HG03025 (cell line): ENCODE measurements around the gene LRRC59.
"Not testable (repeated sequence)": the region's sequence is repeated elsewhere in the genome, so short reads cannot be mapped to it uniquely, and the experiment has no call there.

Experiments used
- ATAC-seq: cut with Tn5 transposase; IDR thresholded peaks from one replicate; pipeline ENCODE4 v1.9.1; 2021; ENCODE audit warnings: mild to moderate bottlenecking, moderate library complexity; ENCODE audit not compliant: unreplicated experiment, low FRiP score

LRRC59 gene

GRCh38 chr17:50424996-50425681, 27.8 kb upstream of the LRRC59 start:
- ATAC-seq, result no peak

- no peak for ATAC-seq
These were observed 27.1 kb upstream of the LRRC59 start for GRCh38 chr17:50424246-50424995.

GRCh38 chr17:50423553-50424159, 26.3 kb upstream of the LRRC59 start:
- no peak for ATAC-seq

GRCh38 chr17:50422738-50423137, 25.4 kb upstream of the LRRC59 start:
- ATAC-seq, result no peak

GRCh38 chr17:50421308-50422051, 24.2 kb upstream of the LRRC59 start:
- no peak for ATAC-seq

- no peak for ATAC-seq
These were observed 23.2 kb upstream of the LRRC59 start for GRCh38 chr17:50420419-50421112.

GRCh38 chr17:50419577-50419976, 22.3 kb upstream of the LRRC59 start:
- not testable (repeated sequence) for ATAC-seq

- ATAC-seq, result no peak
These were observed 17.5 kb upstream of the LRRC59 start for GRCh38 chr17:50414808-50415207.

- ATAC-seq, result no peak
These were observed 14.9 kb upstream of the LRRC59 start for GRCh38 chr17:50412188-50412732.

- no peak for ATAC-seq
These were observed 10.6 kb upstream of the LRRC59 start for GRCh38 chr17:50407921-50408320.

- no peak for ATAC-seq
These were observed 9.3 kb upstream of the LRRC59 start for GRCh38 chr17:50406578-50406977.

- not testable (repeated sequence) for ATAC-seq
These were observed 8.0 kb upstream of the LRRC59 start for GRCh38 chr17:50405351-50405750.

GRCh38 chr17:50399591-50399990, 2.3 kb upstream of the LRRC59 start:
- not testable (repeated sequence) for ATAC-seq

GRCh38 chr17:50398672-50399071, 1.3 kb upstream of the LRRC59 start:
- ATAC-seq, result not testable (repeated sequence)

GRCh38 chr17:50397919-50398285, 579 bp upstream of the LRRC59 start:
- no peak for ATAC-seq

GRCh38 chr17:50396261-50397110, 837 bp downstream of the LRRC59 start:
- no peak for ATAC-seq

GRCh38 chr17:50394711-50395110, 2.6 kb downstream of the LRRC59 start:
- ATAC-seq, result no peak

GRCh38 chr17:50393700-50394099, 3.6 kb downstream of the LRRC59 start:
- no peak for ATAC-seq

- no peak for ATAC-seq
These were observed 4.7 kb downstream of the LRRC59 start for GRCh38 chr17:50392621-50393020.
